T-helper 1 cell (primary cell): ENCODE results near the gene ALPP.

Experiments
- DNase-seq, 5 donors: peaks; one replicate each; pipeline ENCODE4 v3.0.0-alpha.2; 2012 to 2020

Gene ALPP

GRCh38 chr2:232431705-232432590 lies 53.4 kb downstream of the ALPP start:
- no peak for DNase-seq
